Neural progenitor cell (in vitro differentiated cells): ENCODE measurements around the gene SLC5A5. TPM values are rescaled to one million over a fixed set of nuclear protein-coding genes. Genes with fewer than 3 reads are reported as not detected.

Experiments
- DNase-seq: peaks from one replicate; pipeline ENCODE4 v3.0.0-alpha.2; 2016; ENCODE audit warnings: low spot score
- H2AFZ ChIP-seq: fragments of 200-600 bp; sonication (generic); replicated peaks from 2 replicates; pipeline ENCODE4 v1.6.1; 2016; ENCODE audit warnings: antibody characterized with exemption
- H3F3A ChIP-seq: fragments of 200-600 bp; sonication (generic); 2 replicates; pipeline ENCODE4 v1.6.1; 2016; ENCODE audit warnings: antibody characterized with exemption, low read depth
- H3K27ac ChIP-seq: fragments of 200-600 bp; sonication (generic); 2 replicates; pipeline ENCODE4 v1.5.1; 2016; ENCODE audit warnings: mild to moderate bottlenecking
- H3K27me3 ChIP-seq: fragments of 200-600 bp; sonication (generic); 2 replicates; pipeline ENCODE4 v1.6.1; 2016; ENCODE audit warnings: mild to moderate bottlenecking, moderate library complexity
- H3K36me3 ChIP-seq: fragments of 200-600 bp; sonication (generic); 2 replicates; pipeline ENCODE4 v1.5.1; 2016
- H3K4me1 ChIP-seq: fragments of 200-600 bp; sonication (generic); 2 replicates; pipeline ENCODE4 v1.6.1; 2016; ENCODE audit warnings: mixed run types
- H3K4me2 ChIP-seq: fragments of 200-600 bp; sonication (generic); 2 replicates; pipeline ENCODE4 v1.6.1; 2016
- H3K4me3 ChIP-seq: fragments of 200-600 bp; sonication (generic); 2 replicates; pipeline ENCODE4 v1.5.1; 2016
- H3K79me2 ChIP-seq: fragments of 200-600 bp; sonication (generic); 2 replicates; pipeline ENCODE4 v1.6.1; 2016; ENCODE audit warnings: low read depth
- H3K9ac ChIP-seq: fragments of 200-600 bp; sonication (generic); 2 replicates; pipeline ENCODE4 v1.6.1; 2016
- H3K9me3 ChIP-seq: fragments of 200-600 bp; sonication (generic); 2 replicates; pipeline ENCODE4 v1.5.1; 2016; ENCODE audit warnings: low read depth
- H4K20me1 ChIP-seq: fragments of 200-600 bp; sonication (generic); 2 replicates; pipeline ENCODE4 v1.6.1; 2016; ENCODE audit warnings: low read depth
- H3K27ac Mint-ChIP-seq: 3 replicates; pipeline ENCODE4 v1.8.0; 2021; ENCODE audit warnings: mixed read lengths
- H3K27me3 Mint-ChIP-seq: 2 replicates; pipeline ENCODE4 v1.8.0; 2022; ENCODE audit warnings: low read depth, mild to moderate bottlenecking, inconsistent platforms, moderate library complexity, mixed read lengths; ENCODE audit not compliant: insufficient read depth
- H3K36me3 Mint-ChIP-seq: 3 replicates; pipeline ENCODE4 v1.8.0; 2021; ENCODE audit warnings: mixed read lengths
- H3K4me1 Mint-ChIP-seq: 3 replicates; pipeline ENCODE4 v1.8.0; 2021; ENCODE audit warnings: mixed read lengths
- H3K4me3 Mint-ChIP-seq: 3 replicates; pipeline ENCODE4 v1.8.0; 2021; ENCODE audit warnings: mild to moderate bottlenecking, moderate library complexity, mixed read lengths
- H3K9me3 Mint-ChIP-seq: 3 replicates; pipeline ENCODE4 v1.8.0; 2020; ENCODE audit warnings: mixed read lengths
- EZH2 ChIP-seq: fragments of 200-600 bp; sonication (generic); IDR thresholded peaks from 2 replicates; pipeline ENCODE4 v1.6.1; 2017; ENCODE audit warnings: antibody characterized with exemption, mild to moderate bottlenecking, moderate library complexity
- EZH2phosphoT487 ChIP-seq: fragments of 200-600 bp; sonication (generic); IDR thresholded peaks from 2 replicates; pipeline ENCODE4 v1.6.1; 2017; ENCODE audit warnings: antibody characterized with exemption
- small RNA-seq: library from RNA; depleted of rRNA; stranded (forward); fragments of <200 nt; gene quantifications from one replicate; pipeline ENCODE3, GENCODE V24; 2015
- total RNA-seq: library from RNA; depleted of rRNA; stranded (reverse); fragments of >200 nt; gene quantifications from 2 replicates; pipeline ENCODE4 v1.2.3, GENCODE V29; 2015; ENCODE audit warnings: low replicate concordance
- TF ChIP-seq, protein P1 (sequence below): fragments of 200-600 bp; sonication (generic); IDR thresholded peaks from 2 replicates; pipeline ENCODE4 v1.5.1; 2017; ENCODE audit warnings: antibody characterized with exemption, mild to moderate bottlenecking

Gene SLC5A5
- total RNA-seq, 1 donor from 2014 or later: 0.51 TPM

DNA sequence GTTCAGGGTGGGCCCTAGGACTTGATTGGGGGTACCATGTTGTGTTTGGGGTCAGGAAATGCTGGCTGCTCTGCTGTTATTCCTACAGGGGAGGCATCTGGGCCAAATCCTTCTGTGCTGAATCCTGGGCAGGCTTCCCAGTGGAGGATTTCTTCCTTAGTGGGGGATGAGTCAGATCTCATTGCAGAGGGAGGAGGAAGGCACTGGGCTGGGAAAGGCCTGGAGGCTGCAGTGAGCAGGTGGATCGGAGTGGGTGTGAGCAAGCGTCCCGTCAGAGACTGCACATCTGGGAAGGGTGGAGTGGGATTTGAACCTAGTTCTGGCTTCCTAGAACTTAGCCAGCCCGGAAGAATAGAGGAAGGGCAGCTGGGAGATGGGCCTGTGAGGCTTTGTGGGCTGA, 72.6 kb downstream of the SLC5A5 start:
- Histone ChIP-seq H3K27me3 (peaks cover 10% of the 10 kb centered on the region), H3K27ac (no peak overlapping the region), H3K9ac (no peak overlapping the region), H3K36me3 (no peaks in the 10 kb centered on the region), H3K9me3 (no peaks in the 10 kb centered on the region), H3K4me2 (no peak overlapping the region), H4K20me1 (peaks cover 5% of the 10 kb centered on the region), H3K79me2 (no peaks in the 10 kb centered on the region), H3K4me1 (peaks cover 13% of the 10 kb centered on the region), H3K4me3 (no peak overlapping the region), H2AFZ (no peak overlapping the region), H3F3A (peaks cover 24% of the 10 kb centered on the region)
- no peak overlapping the region for H3K27ac Mint-ChIP-seq
- peaks cover 12% of the 10 kb centered on the region for H3K27me3 Mint-ChIP-seq
- no peaks in the 10 kb centered on the region for H3K9me3 Mint-ChIP-seq
- TF ChIP-seq, protein P1, sequence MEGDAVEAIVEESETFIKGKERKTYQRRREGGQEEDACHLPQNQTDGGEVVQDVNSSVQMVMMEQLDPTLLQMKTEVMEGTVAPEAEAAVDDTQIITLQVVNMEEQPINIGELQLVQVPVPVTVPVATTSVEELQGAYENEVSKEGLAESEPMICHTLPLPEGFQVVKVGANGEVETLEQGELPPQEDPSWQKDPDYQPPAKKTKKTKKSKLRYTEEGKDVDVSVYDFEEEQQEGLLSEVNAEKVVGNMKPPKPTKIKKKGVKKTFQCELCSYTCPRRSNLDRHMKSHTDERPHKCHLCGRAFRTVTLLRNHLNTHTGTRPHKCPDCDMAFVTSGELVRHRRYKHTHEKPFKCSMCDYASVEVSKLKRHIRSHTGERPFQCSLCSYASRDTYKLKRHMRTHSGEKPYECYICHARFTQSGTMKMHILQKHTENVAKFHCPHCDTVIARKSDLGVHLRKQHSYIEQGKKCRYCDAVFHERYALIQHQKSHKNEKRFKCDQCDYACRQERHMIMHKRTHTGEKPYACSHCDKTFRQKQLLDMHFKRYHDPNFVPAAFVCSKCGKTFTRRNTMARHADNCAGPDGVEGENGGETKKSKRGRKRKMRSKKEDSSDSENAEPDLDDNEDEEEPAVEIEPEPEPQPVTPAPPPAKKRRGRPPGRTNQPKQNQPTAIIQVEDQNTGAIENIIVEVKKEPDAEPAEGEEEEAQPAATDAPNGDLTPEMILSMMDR: no peak
- TF ChIP-seq EZH2phosphoT487: no peak
- no peak for TF ChIP-seq EZH2
- H3K36me3 Mint-ChIP-seq: peaks cover 2% of the 10 kb centered on the region
- no peak for DNase-seq
- H3K4me3 Mint-ChIP-seq: no peak overlapping the region
- H3K4me1 Mint-ChIP-seq: peaks cover 19% of the 10 kb centered on the region

Small RNAs within 50 kb of the gene (small RNA-seq; reads per million reads assigned to genes)
- gene SNORA68: not detected

Other genes with a start within 250 kb of the SLC5A5 start
- 0.77 and 1.3 TPM in 2 replicates for gene UNC13A, start 183.6 kb upstream of the SLC5A5 start, total RNA-seq
- 8.9 and 30.4 TPM in 2 replicates for gene MAP1S, start 152.5 kb upstream of the SLC5A5 start, total RNA-seq
- gene FCHO1, start 120.5 kb upstream of the SLC5A5 start, total RNA-seq: 15.5 and 29.8 TPM in 2 replicates
- not detected in 2 replicates for gene B3GNT3, start 76.8 kb upstream of the SLC5A5 start, total RNA-seq
- 0.37 TPM in 1 of 2 replicates, not detected in the other for gene INSL3, start 50.4 kb upstream of the SLC5A5 start, total RNA-seq
- gene JAK3, start 24.0 kb upstream of the SLC5A5 start, total RNA-seq: 3.4 and 3.9 TPM in 2 replicates
- 975 and 1,520 TPM in 2 replicates for gene RPL18A, start 12.0 kb upstream of the SLC5A5 start, total RNA-seq
- 23.3 and 54.9 TPM in 2 replicates for gene CCDC124, start 61.1 kb downstream of the SLC5A5 start, total RNA-seq
- 1.8 and 5.5 TPM in 2 replicates for gene KCNN1, start 95.2 kb downstream of the SLC5A5 start, total RNA-seq
- gene ARRDC2, start 136.2 kb downstream of the SLC5A5 start, total RNA-seq: 4.7 and 14.4 TPM in 2 replicates
- gene IL12RB1, start 215.0 kb downstream of the SLC5A5 start, total RNA-seq: not detected in 2 replicates
- 2.1 and 5.1 TPM in 2 replicates for gene MAST3, start 225.8 kb downstream of the SLC5A5 start, total RNA-seq